ENCODE results near the gene SIDT2.

The SIDT2 gene

DNA sequence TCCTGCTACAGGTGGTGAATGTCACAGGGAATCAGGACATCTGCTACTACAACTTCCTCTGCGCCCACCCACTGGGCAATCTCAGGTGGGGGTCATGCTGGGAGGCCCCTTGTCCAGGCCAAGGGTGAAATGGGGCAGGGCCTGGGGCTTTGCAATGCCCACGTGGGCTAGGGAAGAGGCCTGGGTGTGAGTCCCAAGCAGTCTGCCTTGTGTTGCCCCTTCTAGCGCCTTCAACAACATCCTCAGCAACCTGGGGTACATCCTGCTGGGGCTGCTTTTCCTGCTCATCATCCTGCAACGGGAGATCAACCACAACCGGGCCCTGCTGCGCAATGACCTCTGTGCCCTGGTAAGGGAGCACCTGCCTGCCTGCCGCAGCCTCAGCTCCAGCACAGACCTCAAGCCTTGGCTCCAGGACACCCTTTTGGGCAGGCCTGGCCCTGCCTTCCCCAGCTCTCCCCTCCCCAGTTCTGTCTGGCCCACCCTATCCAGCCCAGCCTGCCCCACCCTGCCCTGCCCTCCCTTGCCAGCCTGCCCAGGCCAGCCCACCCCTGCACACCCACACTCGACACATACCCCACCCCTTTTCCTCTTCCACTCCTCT, 11.5 kb downstream of the SIDT2 start:
- no peak for DNase-seq

DNA sequence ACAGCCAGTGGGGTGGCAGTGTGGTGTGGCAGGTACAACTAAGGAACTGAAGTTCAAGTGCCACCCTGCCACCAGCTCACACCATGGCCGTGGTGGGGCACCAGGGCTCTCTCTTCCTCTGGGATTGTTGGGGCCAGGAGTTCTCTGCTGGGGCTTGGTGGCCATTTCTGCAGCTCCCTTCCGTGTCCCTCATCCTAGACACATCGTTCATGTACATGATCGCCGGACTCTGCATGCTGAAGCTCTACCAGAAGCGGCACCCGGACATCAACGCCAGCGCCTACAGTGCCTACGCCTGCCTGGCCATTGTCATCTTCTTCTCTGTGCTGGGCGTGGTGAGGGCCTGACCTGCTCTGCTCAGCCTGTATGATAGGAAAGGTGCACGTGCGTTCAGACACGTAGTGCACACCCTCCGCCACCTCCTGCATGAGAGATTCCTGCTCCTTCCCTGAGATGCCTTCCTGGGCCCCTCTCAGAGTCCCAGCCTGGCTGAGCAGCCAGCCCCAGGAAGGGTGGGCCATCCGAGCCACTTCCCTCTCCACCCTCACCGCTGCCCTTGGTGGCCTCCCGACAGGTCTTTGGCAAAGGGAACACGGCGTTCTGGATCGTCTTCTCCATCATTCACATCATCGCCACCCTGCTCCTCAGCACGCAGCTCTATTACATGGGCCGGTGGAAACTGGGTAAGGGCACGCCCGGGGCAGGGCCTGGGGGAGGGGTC, 13.3 kb downstream of the SIDT2 start:
- DNase-seq: no peak

DNA sequence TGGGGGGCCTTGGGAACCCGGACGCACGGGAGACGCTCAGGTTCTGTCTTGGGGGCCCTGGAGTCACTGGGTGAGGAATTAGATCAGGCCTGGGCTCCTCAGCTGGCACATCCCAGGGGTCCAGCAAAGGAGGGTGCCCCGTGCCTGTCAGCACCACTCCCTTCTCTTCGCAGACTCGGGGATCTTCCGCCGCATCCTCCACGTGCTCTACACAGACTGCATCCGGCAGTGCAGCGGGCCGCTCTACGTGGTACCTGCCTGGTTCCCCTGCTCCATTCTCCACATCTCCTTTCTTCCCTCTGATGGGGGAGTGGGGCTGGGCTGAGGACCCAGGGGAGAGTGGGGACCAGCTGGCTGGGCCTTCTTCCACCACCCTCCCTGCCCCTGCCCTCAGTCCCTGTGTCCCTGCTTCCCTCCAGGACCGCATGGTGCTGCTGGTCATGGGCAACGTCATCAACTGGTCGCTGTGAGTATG, 13.9 kb downstream of the SIDT2 start:
- no peak for DNase-seq

DNA sequence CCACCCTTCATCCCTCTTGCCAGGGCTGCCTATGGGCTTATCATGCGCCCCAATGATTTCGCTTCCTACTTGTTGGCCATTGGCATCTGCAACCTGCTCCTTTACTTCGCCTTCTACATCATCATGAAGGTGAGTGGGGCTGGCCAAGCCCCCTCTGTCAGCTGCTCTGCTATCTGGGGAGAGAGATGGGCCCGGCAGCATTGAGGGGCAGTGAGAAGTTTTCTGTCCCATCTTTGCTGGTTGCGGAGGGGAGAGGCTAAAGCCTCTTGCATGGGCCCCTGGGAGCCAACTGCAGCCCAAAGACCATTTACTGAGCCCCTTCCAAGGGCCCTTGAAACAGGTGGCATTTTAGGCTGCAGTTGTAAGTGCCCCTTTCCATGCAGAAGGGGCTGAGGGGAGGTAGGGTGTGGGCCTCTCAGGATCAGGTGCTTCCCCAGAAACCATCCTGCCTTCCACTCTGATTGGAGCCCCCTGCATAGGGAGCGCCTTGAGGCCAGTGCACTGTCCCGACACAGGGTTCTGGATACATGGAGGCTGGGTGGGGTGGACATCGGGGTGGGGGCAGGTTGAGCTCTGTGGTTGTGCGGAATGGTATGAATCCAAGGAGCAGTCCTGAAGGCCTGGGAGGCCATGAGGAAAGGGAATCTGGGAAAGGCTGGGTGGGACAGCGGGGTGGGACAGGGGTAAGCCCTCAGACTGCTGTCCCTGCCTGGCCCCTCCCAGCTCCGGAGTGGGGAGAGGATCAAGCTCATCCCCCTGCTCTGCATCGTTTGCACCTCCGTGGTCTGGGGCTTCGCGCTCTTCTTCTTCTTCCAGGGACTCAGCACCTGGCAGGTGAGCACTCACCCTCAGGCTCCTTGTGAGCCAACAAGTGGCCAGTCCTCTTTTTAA, 14.8 kb downstream of the SIDT2 start:
- DNase-seq: no peak

DNA sequence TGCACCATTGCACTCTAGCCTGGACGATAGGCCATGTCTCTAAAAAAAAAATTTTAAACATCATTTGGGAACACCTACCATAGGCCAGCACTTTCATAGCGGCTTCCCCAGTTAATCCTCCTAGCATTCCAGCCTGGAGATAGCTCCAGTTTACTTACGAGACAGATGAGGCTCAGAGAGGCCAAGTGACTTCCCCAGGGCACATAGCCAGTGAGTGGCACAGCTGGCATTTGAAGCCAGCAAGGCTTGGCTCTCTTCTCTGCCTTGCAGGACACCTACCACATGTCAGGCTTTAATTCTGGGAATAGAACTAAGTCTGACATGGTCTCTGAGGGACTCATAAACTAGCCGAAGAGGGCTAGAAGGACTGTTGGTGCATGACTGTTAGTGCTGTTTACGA, 15.7 kb downstream of the SIDT2 start:
- no peak for DNase-seq

DNA sequence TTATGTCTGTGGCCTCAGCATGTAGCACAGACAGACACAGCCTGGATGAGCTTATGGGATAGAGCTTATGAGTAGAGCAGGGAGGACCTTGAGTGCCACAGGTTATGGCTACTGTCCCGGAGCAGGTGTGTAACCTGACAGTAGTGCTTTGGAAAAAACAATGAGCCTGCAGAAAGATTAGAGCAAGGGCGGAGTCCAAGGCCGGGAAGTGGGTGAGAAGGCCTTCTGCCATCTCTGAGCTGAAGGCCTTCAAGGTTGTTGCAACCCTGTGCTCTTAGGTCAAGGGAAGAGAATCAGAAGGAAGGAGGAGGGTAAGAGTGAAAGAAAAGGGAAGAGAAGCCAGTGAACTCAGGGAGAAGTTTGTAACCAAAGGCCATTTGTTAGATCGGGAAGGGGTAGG, 16.7 kb downstream of the SIDT2 start:
- DNase-seq: no peak

DNA sequence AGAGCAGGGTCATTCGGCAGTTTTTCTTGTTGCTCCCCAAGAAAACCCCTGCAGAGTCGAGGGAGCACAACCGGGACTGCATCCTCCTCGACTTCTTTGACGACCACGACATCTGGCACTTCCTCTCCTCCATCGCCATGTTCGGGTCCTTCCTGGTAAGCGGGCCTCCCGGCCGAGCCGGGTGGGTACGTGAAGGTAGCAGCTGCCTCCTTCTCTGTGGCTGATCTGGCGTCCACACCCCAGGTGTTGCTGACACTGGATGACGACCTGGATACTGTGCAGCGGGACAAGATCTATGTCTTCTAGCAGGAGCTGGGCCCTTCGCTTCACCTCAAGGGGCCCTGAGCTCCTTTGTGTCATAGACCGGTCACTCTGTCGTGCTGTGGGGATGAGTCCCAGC, 17.2 kb downstream of the SIDT2 start:
- DNase-seq: no peak

DNA sequence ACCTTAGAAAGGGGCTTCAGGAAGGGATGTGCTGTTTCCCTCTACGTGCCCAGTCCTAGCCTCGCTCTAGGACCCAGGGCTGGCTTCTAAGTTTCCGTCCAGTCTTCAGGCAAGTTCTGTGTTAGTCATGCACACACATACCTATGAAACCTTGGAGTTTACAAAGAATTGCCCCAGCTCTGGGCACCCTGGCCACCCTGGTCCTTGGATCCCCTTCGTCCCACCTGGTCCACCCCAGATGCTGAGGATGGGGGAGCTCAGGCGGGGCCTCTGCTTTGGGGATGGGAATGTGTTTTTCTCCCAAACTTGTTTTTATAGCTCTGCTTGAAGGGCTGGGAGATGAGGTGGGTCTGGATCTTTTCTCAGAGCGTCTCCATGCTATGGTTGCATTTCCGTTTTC, 18.5 kb downstream of the SIDT2 start:
- no peak for DNase-seq

DNA sequence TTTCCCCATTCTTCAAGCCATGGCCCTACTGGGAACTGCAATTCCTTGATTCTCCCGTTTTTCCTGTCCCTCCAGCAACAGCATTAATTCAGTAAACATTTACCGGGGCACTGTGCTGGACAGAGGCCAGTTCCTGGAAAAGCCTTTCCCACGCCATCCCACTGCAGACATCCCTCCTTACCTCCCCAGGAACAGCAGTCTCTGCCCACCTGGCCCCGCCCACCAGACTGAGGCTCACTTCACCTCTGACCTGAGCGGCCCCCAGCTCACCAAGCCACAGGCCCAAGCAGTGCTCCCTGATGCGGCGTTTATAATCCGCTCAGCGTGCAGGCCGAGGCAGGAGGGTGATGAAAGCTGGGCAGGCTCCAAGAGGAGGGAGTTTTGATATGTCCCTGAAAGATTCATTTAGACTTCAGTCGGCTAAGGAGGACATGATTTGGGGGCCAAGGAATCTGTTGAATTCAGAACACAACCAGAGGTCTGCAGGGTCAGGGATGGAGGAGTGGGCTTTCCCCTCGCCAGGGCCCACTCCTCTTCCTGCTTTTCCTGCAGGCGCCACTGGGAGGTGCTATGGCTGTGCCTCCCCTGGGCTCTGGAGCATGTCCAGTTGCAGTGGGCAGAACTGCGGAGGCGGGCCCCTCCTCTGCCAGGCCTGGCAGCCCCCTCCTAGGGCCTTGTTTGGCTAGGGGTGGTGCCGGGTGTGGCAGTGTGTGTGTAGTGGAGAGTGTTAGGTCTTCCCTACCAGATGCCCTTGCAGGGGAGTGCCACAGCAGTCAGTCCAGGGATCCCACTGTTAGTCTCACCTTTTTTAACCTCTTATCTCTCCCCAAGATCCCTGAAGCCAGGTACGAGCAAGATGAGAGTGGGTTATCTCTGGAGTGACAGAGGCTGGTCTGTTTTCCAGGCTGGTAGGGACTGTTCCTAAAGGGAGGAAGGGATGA, 19.2 kb downstream of the SIDT2 start:
- no peak for DNase-seq

DNA sequence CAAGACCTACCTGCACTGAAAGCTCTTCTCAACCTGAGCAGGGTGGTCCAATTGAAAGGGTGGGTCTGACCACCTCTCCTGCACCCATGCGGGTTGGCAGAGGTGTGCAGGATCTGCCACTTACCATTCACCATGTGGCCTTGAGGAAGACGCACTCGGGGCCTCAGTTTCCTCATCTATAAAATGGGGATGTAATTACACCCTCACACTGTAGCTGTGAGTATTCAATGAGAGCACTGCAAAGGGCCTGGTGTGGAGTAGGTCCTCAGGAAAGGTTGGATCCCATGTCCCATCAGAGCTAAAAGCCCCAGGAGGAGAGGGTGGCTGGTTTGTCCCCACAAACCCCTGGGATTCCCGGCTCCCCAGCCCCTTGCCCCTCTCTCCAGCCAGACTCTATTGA, 20.1 kb downstream of the SIDT2 start:
- no peak for DNase-seq

DNA sequence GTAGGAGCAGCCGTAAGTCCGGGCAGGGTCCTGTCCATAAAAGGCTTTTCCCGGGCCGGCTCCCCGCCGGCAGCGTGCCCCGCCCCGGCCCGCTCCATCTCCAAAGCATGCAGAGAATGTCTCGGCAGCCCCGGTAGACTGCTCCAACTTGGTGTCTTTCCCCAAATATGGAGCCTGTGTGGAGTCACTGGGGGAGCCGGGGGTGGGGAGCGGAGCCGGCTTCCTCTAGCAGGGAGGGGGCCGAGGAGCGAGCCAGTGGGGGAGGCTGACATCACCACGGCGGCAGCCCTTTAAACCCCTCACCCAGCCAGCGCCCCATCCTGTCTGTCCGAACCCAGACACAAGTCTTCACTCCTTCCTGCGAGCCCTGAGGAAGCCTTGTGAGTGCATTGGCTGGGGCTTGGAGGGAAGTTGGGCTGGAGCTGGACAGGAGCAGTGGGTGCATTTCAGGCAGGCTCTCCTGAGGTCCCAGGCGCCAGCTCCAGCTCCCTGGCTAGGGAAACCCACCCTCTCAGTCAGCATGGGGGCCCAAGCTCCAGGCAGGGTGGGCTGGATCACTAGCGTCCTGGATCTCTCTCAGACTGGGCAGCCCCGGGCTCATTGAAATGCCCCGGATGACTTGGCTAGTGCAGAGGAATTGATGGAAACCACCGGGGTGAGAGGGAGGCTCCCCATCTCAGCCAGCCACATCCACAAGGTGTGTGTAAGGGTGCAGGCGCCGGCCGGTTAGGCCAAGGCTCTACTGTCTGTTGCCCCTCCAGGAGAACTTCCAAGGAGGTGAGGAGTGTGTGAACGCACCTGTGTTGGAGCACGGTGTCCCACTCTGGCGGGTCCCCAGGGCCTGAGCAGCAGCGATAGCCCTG, 20.7 kb downstream of the SIDT2 start, which contains the start of gene TAGLN:
TSS of gene TAGLN (plus strand) at position 318 of the 863 bp plus-strand sequence. CDS start 3,644 bp downstream, outside the sequence.
- DNase-seq: no peak

DNA sequence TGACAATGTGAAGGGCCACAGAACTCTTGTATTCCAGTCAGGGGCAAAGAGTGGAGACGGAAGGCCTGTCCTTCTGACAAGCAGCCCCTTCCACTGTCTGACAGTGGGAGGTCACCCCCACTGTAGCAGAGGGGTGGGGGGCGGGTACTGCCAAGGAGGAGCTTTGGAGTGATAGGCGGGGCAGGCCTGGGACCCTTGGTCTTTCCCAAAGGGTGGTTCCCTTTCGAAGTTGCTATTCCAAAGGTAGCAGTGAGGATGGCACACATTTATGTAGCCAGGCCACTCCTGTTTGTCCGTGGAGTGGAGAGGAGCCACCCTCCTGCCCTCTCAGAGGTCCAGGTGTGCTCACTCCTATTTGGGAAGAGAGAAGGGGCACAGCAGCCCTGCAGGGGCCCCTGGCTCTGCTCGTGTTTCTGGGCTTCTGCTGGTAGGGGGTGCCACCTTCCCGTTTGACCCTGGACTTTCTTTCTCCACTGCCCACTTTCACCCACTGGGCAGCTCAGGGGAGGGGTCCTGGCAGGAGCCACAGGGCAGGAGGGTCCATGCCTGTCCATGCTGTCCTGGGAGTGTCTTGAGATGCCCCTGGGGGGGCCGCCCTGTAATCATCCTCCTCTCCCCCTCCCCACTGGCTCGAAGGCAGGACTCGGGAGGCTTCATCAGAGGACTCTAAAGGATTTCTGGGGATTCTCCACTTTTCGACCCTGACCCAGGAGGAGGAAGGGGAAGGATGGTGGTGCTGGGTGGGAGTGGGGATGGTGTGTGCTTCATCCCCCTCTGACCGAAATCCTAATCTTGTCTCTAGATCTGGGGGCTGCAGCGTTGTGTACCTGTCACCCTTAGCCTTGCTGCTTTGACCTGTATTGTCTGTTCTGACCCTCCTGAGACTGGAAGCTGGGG, 21.6 kb downstream of the SIDT2 start:
- DNase-seq: no peak

DNA sequence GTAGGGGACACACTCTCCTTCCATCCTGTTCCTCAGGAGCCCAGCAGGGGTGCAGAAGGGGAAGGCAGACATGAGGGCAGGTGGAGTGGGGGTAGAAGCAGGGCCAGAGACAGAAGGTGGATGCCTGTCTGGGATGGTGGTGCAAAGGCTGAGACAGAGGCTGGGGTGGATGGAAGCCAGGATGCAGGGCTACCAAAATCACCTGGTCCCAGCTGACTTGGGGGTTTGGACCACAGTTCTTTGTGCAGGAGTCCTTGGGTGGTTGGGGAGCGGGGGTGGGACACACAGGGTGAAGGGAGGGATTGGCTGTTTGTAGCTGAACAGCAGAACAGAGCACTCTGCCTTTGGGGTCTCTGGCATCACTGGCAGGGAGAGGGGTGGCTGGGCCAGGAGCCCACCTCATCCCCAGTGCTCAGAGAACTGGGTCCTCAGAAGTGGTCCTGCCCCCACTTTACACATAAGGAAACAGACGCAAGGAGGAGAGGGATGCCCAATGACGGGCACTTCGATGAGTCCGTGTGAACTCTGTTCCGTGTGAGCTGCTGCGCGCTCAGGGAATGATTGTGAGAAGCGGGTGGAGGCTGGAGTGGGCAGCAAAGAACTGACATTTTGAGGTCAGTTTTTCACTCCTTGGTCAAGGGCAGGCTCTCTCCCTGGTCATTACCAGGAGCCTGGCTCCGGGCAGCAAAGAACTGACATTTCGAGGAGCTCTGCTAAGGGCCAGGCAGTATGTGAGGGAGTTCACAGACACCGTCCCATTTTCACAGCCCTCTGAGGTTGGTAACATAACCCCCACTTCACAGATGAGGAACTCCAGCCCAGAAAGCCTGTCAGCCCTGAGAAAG, 22.5 kb downstream of the SIDT2 start:
- DNase-seq: no peak

DNA sequence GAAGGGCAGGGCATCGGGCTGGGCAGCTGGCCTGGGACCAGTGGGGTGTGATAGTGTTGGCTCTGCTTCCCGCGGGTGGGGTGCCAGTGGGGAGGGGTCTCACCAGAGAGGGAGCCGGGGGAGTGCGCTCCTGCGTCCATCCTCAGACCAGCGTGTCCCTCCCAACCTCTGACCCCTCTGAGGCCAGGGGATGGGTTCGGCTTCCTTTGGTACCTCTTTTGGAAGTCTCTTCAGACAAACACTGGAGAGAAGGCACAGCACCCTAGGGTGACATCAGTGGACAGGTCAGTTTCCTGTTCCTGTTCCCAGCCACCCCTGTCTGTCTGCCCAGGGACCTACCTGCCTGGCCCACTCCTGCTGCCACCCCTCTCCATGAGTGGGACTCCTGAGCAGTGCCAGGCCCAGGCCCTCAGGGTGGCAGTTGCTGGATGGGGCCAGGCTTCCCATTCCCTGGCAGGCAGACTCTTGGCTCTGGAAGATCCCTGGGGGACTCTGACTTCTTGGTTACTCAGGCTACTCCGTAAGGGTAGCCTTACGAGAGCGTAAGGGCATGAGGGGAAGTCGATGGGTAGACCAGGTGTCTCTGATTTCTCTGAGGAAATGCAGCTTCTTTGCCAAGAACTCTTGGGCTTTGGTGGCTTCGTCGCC, 23.2 kb downstream of the SIDT2 start:
- DNase-seq: no peak

DNA sequence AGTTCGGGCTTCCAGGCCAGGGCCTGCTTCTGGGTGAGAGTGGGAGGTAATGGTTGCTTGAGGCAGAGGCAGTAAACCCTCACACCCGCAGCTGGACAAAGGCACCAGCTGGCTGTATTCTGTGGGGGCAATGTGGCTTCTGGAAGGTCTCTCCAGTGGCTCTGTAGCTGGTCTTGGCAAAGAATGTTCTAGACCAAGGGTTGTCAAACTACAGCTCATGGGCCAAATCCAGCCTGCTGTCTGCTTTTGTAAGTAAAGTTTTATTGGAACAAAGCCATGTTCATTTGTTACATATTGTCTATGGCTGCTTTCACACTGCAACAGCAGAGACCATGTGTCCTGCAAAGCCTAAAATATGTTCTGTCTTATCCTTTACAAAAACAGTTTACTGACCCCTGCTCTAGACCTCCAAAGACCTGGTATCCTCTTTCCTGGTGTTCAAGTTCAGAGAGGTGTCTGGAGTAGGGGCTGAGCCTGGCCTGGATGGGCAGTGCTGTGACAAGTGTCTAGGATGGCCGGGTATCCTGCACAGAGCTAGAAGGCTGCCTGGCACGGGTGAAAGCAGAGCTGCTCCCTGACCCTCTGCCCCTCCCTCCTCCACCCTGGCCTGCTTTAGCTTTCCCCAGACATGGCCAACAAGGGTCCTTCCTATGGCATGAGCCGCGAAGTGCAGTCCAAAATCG, 24.0 kb downstream of the SIDT2 start:
- DNase-seq: no peak

DNA sequence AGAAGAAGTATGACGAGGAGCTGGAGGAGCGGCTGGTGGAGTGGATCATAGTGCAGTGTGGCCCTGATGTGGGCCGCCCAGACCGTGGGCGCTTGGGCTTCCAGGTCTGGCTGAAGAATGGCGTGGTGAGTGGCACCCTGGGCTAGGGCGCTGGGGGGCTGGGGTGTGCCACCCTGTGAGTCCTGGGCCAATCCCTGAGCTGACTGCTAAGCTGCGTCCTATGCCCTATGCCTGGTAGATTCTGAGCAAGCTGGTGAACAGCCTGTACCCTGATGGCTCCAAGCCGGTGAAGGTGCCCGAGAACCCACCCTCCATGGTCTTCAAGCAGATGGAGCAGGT, 24.5 kb downstream of the SIDT2 start:
- no peak for DNase-seq

DNA sequence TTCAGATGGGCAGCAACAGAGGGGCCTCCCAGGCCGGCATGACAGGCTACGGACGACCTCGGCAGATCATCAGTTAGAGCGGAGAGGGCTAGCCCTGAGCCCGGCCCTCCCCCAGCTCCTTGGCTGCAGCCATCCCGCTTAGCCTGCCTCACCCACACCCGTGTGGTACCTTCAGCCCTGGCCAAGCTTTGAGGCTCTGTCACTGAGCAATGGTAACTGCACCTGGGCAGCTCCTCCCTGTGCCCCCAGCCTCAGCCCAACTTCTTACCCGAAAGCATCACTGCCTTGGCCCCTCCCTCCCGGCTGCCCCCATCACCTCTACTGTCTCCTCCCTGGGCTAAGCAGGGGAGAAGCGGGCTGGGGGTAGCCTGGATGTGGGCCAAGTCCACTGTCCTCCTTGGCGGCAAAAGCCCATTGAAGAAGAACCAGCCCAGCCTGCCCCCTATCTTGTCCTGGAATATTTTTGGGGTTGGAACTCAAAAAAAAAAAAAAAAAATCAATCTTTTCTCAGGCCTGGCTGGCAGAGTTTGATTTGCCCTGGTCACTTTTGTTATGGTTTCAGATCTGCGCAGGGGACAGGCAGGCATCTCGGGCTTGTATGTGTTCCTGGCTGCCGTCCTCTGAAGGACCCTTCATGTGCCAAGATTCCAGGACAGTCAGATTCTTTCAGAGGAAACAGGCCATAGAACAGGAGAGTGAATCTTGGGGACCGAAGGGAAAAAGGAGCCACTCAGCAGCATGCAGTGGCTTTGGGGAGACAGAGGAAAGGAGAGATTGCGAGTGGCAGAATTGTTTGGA, 25.9 kb downstream of the SIDT2 start:
- DNase-seq: no peak
